ENCODE data around the gene ADORA1. TPM values are rescaled to one million over a fixed set of nuclear protein-coding genes. Genes with fewer than 3 reads are reported as not detected.

Gene ADORA1
- polyA plus RNA-seq, 1 experiment = 2.4 TPM

DNA sequence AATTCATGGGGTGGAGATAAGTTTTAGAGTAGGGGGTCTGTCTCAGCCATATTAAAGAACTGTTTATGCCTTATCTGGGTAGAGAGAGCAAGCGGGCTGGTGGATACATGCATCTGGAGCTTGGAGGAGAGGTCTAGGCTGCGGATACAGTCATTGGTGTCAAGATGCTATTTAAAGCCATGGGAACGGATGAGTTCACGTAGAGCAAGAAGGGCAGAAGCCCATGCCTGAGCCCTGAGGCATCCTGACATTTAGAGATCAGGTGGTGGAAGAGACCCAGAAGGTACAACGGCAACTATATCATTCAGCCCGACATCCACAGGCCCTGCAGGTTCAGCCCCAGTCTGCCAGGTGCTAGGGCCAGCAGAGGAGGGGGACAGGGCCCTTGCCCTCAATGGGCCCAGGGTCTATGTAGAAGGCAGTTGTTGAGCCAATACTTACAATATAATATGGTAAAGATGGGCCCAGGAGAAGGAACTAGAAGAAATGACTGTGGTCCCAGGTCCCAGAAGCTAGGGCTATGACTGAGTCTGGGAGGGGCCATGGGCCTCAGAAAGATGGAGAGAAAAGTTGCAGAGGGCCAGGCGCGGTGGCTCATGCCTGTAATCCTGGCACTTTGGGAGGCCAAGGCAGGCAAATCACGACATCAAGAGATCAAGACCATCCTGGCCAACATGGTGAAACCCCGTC, 74.1 kb downstream of the ADORA1 start:
- H3K36me3 ChIP-seq (ENCODE audit: control insufficient read depth, insufficient read depth, low read length) = no peaks in the 10 kb centered on the region
- TF ChIP-seq, protein P1, sequence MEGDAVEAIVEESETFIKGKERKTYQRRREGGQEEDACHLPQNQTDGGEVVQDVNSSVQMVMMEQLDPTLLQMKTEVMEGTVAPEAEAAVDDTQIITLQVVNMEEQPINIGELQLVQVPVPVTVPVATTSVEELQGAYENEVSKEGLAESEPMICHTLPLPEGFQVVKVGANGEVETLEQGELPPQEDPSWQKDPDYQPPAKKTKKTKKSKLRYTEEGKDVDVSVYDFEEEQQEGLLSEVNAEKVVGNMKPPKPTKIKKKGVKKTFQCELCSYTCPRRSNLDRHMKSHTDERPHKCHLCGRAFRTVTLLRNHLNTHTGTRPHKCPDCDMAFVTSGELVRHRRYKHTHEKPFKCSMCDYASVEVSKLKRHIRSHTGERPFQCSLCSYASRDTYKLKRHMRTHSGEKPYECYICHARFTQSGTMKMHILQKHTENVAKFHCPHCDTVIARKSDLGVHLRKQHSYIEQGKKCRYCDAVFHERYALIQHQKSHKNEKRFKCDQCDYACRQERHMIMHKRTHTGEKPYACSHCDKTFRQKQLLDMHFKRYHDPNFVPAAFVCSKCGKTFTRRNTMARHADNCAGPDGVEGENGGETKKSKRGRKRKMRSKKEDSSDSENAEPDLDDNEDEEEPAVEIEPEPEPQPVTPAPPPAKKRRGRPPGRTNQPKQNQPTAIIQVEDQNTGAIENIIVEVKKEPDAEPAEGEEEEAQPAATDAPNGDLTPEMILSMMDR (IDR thresholded peaks at IDR 0.05; ENCODE audit: insufficient read depth, low read depth, low read length) = no peak
- no peaks in the 10 kb centered on the region for H3K27me3 ChIP-seq (ENCODE audit: control insufficient read depth, insufficient read depth, low read length)
- ChIA-PET CTCF (interaction anchor here (0.6 to 4.4 kb wide), 6 partner anchors 8 to 162 kb away, joined by 3 to 25 read pairs (median 11); partner anchors contain the start of gene ADORA1), POLR2A (no interaction called here)
- H3K4me3 ChIP-seq (ENCODE audit: low read depth, low read length) = no peak overlapping the region
- no peak for DNase-seq (ENCODE audit: low read depth)

DNA sequence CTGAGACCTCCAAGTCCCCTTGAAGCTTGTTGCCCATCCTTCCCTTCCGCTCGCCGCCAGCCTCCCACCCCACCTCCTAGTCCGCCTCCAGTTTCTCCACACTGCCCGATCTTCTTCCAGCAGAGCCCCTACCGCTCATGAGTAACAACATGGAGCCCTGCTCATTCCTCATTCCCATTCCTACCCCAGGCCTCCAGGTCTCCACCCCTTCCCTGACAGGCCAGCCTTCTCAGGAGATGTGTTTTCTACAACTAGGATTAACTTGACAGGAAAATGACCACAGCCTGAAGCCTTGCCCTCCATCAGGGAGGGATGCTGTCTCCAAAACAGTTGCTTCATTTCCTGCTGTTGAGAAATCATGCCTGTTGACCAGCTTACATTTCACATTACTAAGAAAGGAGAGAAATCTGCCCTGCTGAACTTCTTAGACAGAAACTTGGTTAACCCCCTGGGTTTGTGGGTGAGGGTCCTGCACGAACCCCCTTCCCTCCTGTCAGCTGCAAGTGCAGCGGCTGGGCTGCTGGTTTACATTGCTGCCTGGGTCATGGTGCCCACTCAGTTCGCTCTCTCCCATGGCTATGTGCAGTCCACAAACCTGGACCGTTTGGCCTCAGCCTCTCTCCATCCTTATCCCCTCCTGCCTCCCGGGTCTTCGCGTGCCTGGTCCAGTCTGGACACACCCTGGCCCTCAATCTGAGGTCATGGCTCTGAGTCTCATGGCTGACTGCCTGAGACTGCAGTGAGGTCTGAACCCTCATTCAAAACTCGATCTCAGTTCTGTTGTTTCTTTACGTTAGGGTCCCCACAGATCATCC, 75.1 kb downstream of the ADORA1 start:
- peak; percentile 69 for DNase-seq (ENCODE audit: low read depth)
- Histone ChIP-seq H3K36me3 (ENCODE audit: control insufficient read depth, insufficient read depth, low read length) (no peaks in the 10 kb centered on the region), H3K4me3 (ENCODE audit: low read depth, low read length) (no peak overlapping the region), H3K27me3 (ENCODE audit: control insufficient read depth, insufficient read depth, low read length) (no peaks in the 10 kb centered on the region)
- CTCF ChIA-PET = interaction anchor here (0.9 to 6.6 kb wide), 6 partner anchors 9 to 85 kb away, joined by 3 to 58 read pairs (median 12); partner anchors contain the start of gene ADORA1
- TF ChIP-seq, protein P1 (IDR thresholded peaks at IDR 0.05; ENCODE audit: insufficient read depth, low read depth, low read length) = no peak
- POLR2A ChIA-PET = no interaction called here

DNA sequence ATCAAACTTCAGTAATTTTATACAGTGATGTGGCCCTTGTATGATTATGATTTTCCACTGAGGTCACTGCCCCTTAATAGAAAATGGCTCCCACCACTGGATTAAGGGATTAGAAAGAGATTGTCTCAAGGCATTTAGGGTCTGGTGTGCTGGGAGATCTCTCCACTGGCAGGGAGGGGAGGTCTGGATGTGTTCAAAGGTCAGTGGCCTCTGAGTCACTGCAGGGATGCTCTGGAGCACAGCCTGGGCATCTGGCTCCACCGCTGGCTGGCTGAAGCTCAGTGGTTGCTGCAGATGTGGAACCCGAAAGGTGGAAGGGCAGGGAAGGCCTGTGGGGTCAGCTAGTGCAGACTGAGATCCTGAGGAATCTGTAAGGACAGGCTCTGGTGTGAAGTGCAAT, 77.2 kb downstream of the ADORA1 start:
- Histone ChIP-seq H3K36me3 (ENCODE audit: control insufficient read depth, insufficient read depth, low read length) (no peaks in the 10 kb centered on the region), H3K27me3 (ENCODE audit: control insufficient read depth, insufficient read depth, low read length) (no peaks in the 10 kb centered on the region), H3K4me3 (ENCODE audit: low read depth, low read length) (no peak overlapping the region)
- TF ChIP-seq, protein P1 (IDR thresholded peaks at IDR 0.05; ENCODE audit: insufficient read depth, low read depth, low read length) = no peak
- DNase-seq (ENCODE audit: low read depth) = no peak
- POLR2A ChIA-PET = no interaction called here
- CTCF ChIA-PET = interaction anchor here (1.4 to 6.6 kb wide), 4 partner anchors 12 to 167 kb away, joined by 3 to 58 read pairs (median 24); no protein-coding TSS in a partner anchor

DNA sequence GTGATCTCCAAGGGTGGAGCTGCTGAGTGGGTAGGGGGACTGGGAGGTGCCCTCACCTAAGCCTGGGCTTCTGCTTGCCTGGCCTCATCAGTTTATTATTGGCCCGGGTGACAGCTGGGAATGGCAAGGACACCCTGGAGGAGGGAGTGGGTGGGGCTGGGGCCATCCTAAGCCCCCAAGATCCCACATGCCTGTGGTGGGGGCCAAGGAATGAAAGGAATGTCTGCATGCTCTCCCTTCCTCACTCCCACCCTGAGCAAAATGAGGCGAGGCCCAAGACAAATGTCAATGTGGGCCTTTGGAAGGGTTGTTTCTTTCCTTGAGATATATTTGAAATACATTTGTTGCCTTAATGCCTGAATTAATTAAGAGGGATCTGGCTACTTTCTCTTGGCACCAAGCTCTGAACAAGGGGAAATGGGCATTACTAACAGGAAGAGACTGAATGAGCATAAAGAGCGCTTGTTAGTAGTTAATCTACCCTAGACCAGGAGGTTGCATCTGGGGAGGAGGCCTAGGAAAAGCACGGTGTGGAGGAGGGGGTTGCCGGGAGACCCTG, 78.7 kb downstream of the ADORA1 start:
- Histone ChIP-seq H3K4me3 (ENCODE audit: low read depth, low read length) (no peak overlapping the region), H3K36me3 (ENCODE audit: control insufficient read depth, insufficient read depth, low read length) (no peaks in the 10 kb centered on the region), H3K27me3 (ENCODE audit: control insufficient read depth, insufficient read depth, low read length) (no peaks in the 10 kb centered on the region)
- TF ChIP-seq, protein P1 (IDR thresholded peaks at IDR 0.05; ENCODE audit: insufficient read depth, low read depth, low read length) = no peak
- ChIA-PET POLR2A (no interaction called here), CTCF (interaction anchor here (1.0 to 6.6 kb wide), 7 partner anchors 7 to 168 kb away, joined by 3 to 58 read pairs (median 4); partner anchors contain the start of gene ADORA1)
- DNase-seq (ENCODE audit: low read depth) = no peak

DNA sequence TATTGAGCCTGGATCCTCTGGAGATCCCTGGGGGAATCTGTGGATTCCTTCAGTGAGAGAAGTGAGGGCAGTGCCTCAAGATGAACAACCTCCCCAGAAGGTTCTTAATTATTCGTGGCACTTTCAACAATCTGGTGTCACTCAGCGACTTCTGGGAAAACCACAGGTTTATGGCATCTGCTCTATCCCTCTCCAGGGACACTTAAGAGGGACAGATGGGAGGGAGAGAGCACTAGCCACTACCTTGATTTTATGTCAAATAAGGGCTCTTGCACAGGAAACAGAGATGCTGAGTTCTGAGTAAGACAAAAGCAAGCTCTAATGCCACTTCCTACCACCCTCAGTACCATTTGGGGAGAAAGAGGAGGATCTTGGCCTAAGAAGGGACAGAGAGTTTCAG, 80.2 kb downstream of the ADORA1 start:
- ChIA-PET CTCF (interaction anchor here (1.3 to 6.6 kb wide), 4 partner anchors 9 to 168 kb away, joined by 5 to 58 read pairs (median 22); partner anchors contain the start of gene ADORA1), POLR2A (no interaction called here)
- Histone ChIP-seq H3K4me3 (ENCODE audit: low read depth, low read length) (no peak overlapping the region), H3K27me3 (ENCODE audit: control insufficient read depth, insufficient read depth, low read length) (no peaks in the 10 kb centered on the region), H3K36me3 (ENCODE audit: control insufficient read depth, insufficient read depth, low read length) (no peaks in the 10 kb centered on the region)
- TF ChIP-seq, protein P1 (IDR thresholded peaks at IDR 0.05; ENCODE audit: insufficient read depth, low read depth, low read length) = no peak
- no peak for DNase-seq (ENCODE audit: low read depth)
